Measurements from ENCODE around the gene PALM2AKAP2.

The PALM2AKAP2 gene

DNA sequence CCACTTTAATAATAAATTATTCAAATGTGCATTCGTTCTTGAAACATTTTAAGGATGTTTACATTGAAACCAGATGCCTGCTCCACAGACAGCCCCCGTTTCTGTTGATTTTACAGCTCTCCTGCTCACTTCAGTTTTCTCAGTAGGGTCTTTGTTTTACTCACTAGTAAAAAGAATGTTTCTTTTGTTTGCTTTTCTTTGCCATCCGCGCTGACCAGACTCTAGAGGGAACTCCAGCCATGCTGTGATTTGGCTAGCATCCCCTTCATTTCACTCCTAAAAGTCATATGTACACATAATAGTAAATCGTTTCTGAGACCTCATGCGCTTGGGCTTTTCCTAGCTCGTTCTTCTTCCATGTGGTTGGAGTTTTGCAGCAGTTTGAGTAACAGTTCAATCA is 28.7 kb upstream of the PALM2AKAP2 start:
- H3K9me3 ChIP-seq (ENCODE audit: control insufficient read depth, insufficient read depth, low read length), result no peaks in the 10 kb centered on the region
- H3K4me3 ChIP-seq (ENCODE audit: low read length), result no peak overlapping the region
- no peak overlapping the region for H3K27ac ChIP-seq (ENCODE audit: low read length)
- WGBS (ENCODE audit: insufficient coverage, insufficient read length), result no CpG with 5 or more reads among the region's 7 CpGs
- DNase-seq (ENCODE audit: low read depth, low spot score), result no peak
- H3K27me3 ChIP-seq (ENCODE audit: control insufficient read depth, insufficient read depth, low read length), result no peaks in the 10 kb centered on the region
- H3K4me1 ChIP-seq (ENCODE audit: control insufficient read depth, insufficient read depth, low read length), result no peaks in the 10 kb centered on the region
- no peaks in the 10 kb centered on the region for H3K36me3 ChIP-seq (ENCODE audit: control insufficient read depth, insufficient read depth, low read length)

DNA sequence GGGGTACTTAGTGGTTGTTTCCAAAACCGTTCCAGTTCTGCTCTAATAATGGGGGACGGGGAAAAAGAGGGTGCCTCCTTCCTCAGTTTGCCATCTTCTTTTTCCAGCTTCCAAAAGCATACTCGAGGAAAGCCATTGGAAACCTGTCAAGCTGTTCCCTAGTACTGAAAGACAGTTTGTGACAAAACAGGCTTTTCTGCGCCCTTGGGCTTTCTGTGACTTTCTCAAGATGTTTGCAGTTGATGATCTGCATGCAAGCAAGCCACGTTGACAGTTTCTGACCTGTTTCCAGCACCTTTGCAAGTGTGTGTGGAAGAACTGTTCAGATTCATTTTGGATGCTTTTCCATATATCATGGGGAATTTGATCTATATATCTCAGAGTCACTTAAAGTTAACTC is 26.7 kb upstream of the PALM2AKAP2 start:
- no CpG with 5 or more reads among the region's 5 CpGs for WGBS (ENCODE audit: insufficient coverage, insufficient read length)
- Histone ChIP-seq H3K27me3 (ENCODE audit: control insufficient read depth, insufficient read depth, low read length) (no peaks in the 10 kb centered on the region), H3K4me1 (ENCODE audit: control insufficient read depth, insufficient read depth, low read length) (no peaks in the 10 kb centered on the region), H3K9me3 (ENCODE audit: control insufficient read depth, insufficient read depth, low read length) (no peaks in the 10 kb centered on the region), H3K27ac (ENCODE audit: low read length) (no peak overlapping the region), H3K36me3 (ENCODE audit: control insufficient read depth, insufficient read depth, low read length) (no peaks in the 10 kb centered on the region), H3K4me3 (ENCODE audit: low read length) (no peak overlapping the region)
- no peak for DNase-seq (ENCODE audit: low read depth, low spot score)

DNA sequence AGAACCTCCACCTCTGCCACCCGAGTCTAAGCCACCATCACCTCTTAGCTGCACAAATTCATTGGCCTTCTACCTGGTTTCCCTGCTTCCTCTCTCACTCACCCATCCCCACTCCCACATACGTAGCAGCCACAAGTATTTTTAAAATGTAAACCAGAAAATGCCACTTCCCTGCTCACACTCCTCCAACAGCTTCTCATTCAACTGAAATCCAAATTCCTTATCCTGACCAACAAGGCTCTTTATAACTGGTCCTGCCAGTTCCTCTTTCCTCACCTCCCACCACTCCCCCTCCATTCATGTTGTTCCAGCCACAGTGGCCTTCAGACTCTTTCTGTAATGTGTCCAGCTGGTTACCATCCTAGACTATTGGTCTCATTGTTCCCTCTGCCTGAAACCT is 25.0 kb upstream of the PALM2AKAP2 start:
- H3K36me3 ChIP-seq (ENCODE audit: control insufficient read depth, insufficient read depth, low read length), result no peaks in the 10 kb centered on the region
- no peak overlapping the region for H3K4me3 ChIP-seq (ENCODE audit: low read length)
- no peak overlapping the region for H3K27ac ChIP-seq (ENCODE audit: low read length)
- no CpG with 5 or more reads among the region's 2 CpGs for WGBS (ENCODE audit: insufficient coverage, insufficient read length)
- no peaks in the 10 kb centered on the region for H3K4me1 ChIP-seq (ENCODE audit: control insufficient read depth, insufficient read depth, low read length)
- H3K9me3 ChIP-seq (ENCODE audit: control insufficient read depth, insufficient read depth, low read length), result no peaks in the 10 kb centered on the region
- no peak for DNase-seq (ENCODE audit: low read depth, low spot score)
- no peaks in the 10 kb centered on the region for H3K27me3 ChIP-seq (ENCODE audit: control insufficient read depth, insufficient read depth, low read length)

DNA sequence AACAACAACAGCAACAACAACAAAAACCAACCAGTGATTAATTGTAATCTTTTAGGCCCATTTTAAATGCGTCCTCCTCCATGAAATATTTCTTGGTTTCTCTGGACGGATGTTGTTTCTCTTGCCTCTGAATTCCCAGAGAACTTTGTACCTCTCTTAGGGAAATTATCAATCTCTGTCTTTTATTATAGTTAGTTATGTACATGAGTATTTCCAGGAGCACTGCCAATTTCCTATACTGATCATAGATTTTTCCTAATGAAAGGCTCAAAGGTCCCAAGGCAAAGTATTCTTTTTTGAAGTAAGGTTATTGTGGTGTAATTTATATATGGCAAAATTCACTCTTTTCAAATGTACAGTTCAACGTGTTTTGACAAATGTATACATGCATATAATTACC is 20.4 kb upstream of the PALM2AKAP2 start:
- no peaks in the 10 kb centered on the region for H3K27me3 ChIP-seq (ENCODE audit: control insufficient read depth, insufficient read depth, low read length)
- H3K4me3 ChIP-seq (ENCODE audit: low read length), result no peak overlapping the region
- no peak overlapping the region for H3K27ac ChIP-seq (ENCODE audit: low read length)
- no peaks in the 10 kb centered on the region for H3K9me3 ChIP-seq (ENCODE audit: control insufficient read depth, insufficient read depth, low read length)
- H3K36me3 ChIP-seq (ENCODE audit: control insufficient read depth, insufficient read depth, low read length), result no peaks in the 10 kb centered on the region
- WGBS (ENCODE audit: insufficient coverage, insufficient read length), result no CpG with 5 or more reads among the region's 3 CpGs
- no peak for DNase-seq (ENCODE audit: low read depth, low spot score)
- no peaks in the 10 kb centered on the region for H3K4me1 ChIP-seq (ENCODE audit: control insufficient read depth, insufficient read depth, low read length)

DNA sequence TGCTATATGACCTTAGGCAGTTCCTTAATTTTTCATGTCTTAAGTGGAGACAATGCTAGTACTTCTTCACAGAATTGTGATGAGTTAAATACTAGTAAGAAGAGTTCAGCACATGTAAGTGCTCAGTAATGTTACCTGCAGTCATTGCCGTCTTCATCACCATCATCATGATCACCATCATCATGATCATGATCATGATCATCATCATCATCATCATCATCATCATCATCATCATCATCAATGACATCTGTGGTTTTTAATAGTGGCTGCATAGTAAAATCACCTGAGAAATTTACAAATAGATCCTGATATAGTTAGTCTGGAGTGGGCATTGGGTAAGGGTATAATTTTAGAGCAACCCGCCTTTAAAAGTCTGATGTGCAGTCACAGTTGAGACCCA is 14.7 kb upstream of the PALM2AKAP2 start:
- DNase-seq (ENCODE audit: low read depth, low spot score), result no peak
- no CpG with 5 or more reads among the region's 2 CpGs for WGBS (ENCODE audit: insufficient coverage, insufficient read length)
- H3K27ac ChIP-seq (ENCODE audit: low read length), result no peak overlapping the region
- H3K9me3 ChIP-seq (ENCODE audit: control insufficient read depth, insufficient read depth, low read length), result no peaks in the 10 kb centered on the region
- H3K4me1 ChIP-seq (ENCODE audit: control insufficient read depth, insufficient read depth, low read length), result peaks cover 2% of the 10 kb centered on the region; the same call in 1 of the 2 replicates
- H3K27me3 ChIP-seq (ENCODE audit: control insufficient read depth, insufficient read depth, low read length), result no peaks in the 10 kb centered on the region
- no peak overlapping the region for H3K4me3 ChIP-seq (ENCODE audit: low read length)
- H3K36me3 ChIP-seq (ENCODE audit: control insufficient read depth, insufficient read depth, low read length), result no peaks in the 10 kb centered on the region

DNA sequence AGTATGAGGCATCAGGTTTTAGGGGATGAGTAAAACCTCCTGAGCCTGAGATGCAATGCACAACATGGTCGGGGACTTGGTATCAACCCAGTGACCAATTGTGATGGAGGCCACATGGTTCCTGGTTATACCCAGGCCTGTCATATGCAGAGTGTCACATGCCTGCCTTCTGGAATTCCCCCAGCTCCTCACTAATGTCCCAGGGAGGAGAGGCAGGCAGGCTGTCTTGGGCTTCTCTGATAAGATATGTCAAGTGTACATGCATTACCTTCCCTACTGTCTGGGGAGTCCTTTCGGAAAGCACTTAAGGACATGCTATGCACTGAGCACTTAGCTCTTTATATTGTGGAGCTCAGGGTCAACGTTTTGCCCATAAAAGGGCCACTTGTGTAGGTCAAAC is 14.2 kb upstream of the PALM2AKAP2 start:
- Histone ChIP-seq H3K9me3 (ENCODE audit: control insufficient read depth, insufficient read depth, low read length) (no peaks in the 10 kb centered on the region), H3K27ac (ENCODE audit: low read length) (no peak overlapping the region), H3K36me3 (ENCODE audit: control insufficient read depth, insufficient read depth, low read length) (no peaks in the 10 kb centered on the region), H3K27me3 (ENCODE audit: control insufficient read depth, insufficient read depth, low read length) (no peaks in the 10 kb centered on the region), H3K4me3 (ENCODE audit: low read length) (no peak overlapping the region), H3K4me1 (ENCODE audit: control insufficient read depth, insufficient read depth, low read length) (peaks cover 2% of the 10 kb centered on the region; the same call in 1 of the 2 replicates)
- no peak for DNase-seq (ENCODE audit: low read depth, low spot score)
- WGBS (ENCODE audit: insufficient coverage, insufficient read length), result no CpG with 5 or more reads among the region's 3 CpGs

DNA sequence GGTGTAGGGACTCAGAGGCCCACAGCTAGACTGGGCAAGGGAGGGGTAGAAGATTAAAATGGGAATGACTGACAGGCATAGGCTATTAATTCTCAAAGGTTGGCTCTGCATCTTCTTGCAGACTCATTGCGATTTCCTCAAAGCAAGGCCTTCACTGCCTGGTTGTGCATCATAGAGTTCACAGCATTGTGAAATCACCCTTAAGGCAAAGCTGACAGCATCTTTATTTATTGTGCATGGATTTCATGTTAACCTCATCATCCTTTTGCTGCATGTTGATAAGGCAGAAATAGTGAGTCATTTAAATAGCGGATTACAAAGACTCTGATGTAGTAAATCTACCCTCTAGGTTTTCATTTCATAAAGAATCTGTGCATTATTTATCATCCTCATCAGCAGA is 13.6 kb upstream of the PALM2AKAP2 start:
- WGBS (ENCODE audit: insufficient coverage, insufficient read length), result no CpG with 5 or more reads among the region's 2 CpGs
- H3K36me3 ChIP-seq (ENCODE audit: control insufficient read depth, insufficient read depth, low read length), result no peaks in the 10 kb centered on the region
- no peaks in the 10 kb centered on the region for H3K27me3 ChIP-seq (ENCODE audit: control insufficient read depth, insufficient read depth, low read length)
- no peaks in the 10 kb centered on the region for H3K9me3 ChIP-seq (ENCODE audit: control insufficient read depth, insufficient read depth, low read length)
- H3K4me1 ChIP-seq (ENCODE audit: control insufficient read depth, insufficient read depth, low read length), result peaks cover 4% of the 10 kb centered on the region; the same call in 1 of the 2 replicates
- H3K4me3 ChIP-seq (ENCODE audit: low read length), result no peak overlapping the region
- DNase-seq (ENCODE audit: low read depth, low spot score), result no peak
- no peak overlapping the region for H3K27ac ChIP-seq (ENCODE audit: low read length)

DNA sequence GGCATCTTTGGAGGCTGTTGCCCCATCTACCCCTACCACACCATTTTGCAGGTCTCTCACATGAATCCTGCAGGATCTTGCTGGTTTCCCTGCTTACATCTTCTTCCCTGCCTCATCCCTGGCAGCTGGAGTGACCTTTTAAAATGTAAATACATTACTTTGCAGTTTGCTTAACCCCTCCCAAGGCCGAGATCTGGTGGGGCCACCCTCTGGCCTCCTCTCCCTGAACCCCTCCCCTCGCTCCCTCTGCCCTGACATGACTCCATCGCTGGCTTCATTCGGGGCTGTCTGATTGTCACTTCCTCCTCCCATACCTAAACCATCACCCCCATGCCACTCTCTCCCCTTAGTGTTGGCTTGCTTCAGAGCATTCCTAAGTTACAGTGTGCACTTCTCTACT is 12.6 kb upstream of the PALM2AKAP2 start:
- Histone ChIP-seq H3K4me3 (ENCODE audit: low read length) (no peak overlapping the region), H3K27me3 (ENCODE audit: control insufficient read depth, insufficient read depth, low read length) (no peaks in the 10 kb centered on the region), H3K36me3 (ENCODE audit: control insufficient read depth, insufficient read depth, low read length) (no peaks in the 10 kb centered on the region), H3K4me1 (ENCODE audit: control insufficient read depth, insufficient read depth, low read length) (peaks cover 7% of the 10 kb centered on the region; the same call in 1 of the 2 replicates), H3K9me3 (ENCODE audit: control insufficient read depth, insufficient read depth, low read length) (no peaks in the 10 kb centered on the region), H3K27ac (ENCODE audit: low read length) (no peak overlapping the region)
- no peak for DNase-seq (ENCODE audit: low read depth, low spot score)
- WGBS (ENCODE audit: insufficient coverage, insufficient read length), result no CpG with 5 or more reads among the region's 4 CpGs

DNA sequence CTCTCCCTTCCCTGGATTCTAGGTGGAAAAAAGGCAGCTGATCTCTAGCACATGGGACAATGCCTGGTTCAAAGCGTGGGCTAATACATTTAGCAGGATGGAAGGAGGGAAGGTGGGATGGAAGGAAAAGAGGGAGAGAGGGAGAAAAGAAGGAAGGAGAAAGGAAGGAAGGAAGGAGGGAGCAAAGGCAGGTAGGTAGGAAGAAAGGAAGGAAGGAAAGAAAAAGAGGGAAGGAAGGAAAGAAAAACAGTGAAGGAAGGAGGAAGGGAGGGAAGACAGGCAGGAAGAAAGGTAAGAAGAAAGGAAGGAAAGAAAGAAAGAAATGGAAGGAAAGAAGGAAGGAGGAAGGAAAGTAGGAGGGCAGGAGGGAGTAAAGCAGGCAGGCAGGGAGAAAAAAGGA is 12.2 kb upstream of the PALM2AKAP2 start:
- DNase-seq (ENCODE audit: low read depth, low spot score), result no peak
- no CpG with 5 or more reads among the region's 1 CpG for WGBS (ENCODE audit: insufficient coverage, insufficient read length)
- H3K4me1 ChIP-seq (ENCODE audit: control insufficient read depth, insufficient read depth, low read length), result peaks cover 7% of the 10 kb centered on the region; the same call in 1 of the 2 replicates
- no peaks in the 10 kb centered on the region for H3K36me3 ChIP-seq (ENCODE audit: control insufficient read depth, insufficient read depth, low read length)
- H3K9me3 ChIP-seq (ENCODE audit: control insufficient read depth, insufficient read depth, low read length), result no peaks in the 10 kb centered on the region
- H3K27me3 ChIP-seq (ENCODE audit: control insufficient read depth, insufficient read depth, low read length), result no peaks in the 10 kb centered on the region
- H3K27ac ChIP-seq (ENCODE audit: low read length), result no peak overlapping the region
- H3K4me3 ChIP-seq (ENCODE audit: low read length), result no peak overlapping the region

DNA sequence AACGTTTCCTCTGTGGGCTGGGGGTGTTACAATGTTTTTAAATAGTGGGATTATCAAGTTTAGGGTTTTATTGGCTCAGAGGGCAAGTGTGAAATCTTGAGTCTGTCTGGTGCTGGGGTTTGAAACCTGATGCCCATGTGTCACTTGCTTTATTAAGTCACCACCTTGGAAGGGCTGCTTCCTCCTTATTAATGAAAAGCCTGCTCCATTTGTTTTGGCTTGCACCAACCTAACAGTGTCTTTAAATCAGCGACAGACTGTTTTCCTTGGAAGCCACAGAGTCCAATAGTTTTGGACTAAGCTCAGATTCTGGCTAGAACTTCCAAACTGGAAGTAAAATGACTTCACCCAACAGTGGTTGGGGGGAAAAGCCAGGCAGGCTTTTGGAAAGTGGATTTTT is 10.7 kb upstream of the PALM2AKAP2 start:
- no CpG with 5 or more reads among the region's 2 CpGs for WGBS (ENCODE audit: insufficient coverage, insufficient read length)
- Histone ChIP-seq H3K27ac (ENCODE audit: low read length) (no peak overlapping the region), H3K4me1 (ENCODE audit: control insufficient read depth, insufficient read depth, low read length) (peaks cover 7% of the 10 kb centered on the region; the same call in 1 of the 2 replicates), H3K27me3 (ENCODE audit: control insufficient read depth, insufficient read depth, low read length) (no peaks in the 10 kb centered on the region), H3K9me3 (ENCODE audit: control insufficient read depth, insufficient read depth, low read length) (no peaks in the 10 kb centered on the region), H3K4me3 (ENCODE audit: low read length) (no peak overlapping the region), H3K36me3 (ENCODE audit: control insufficient read depth, insufficient read depth, low read length) (no peaks in the 10 kb centered on the region)
- DNase-seq (ENCODE audit: low read depth, low spot score), result no peak

DNA sequence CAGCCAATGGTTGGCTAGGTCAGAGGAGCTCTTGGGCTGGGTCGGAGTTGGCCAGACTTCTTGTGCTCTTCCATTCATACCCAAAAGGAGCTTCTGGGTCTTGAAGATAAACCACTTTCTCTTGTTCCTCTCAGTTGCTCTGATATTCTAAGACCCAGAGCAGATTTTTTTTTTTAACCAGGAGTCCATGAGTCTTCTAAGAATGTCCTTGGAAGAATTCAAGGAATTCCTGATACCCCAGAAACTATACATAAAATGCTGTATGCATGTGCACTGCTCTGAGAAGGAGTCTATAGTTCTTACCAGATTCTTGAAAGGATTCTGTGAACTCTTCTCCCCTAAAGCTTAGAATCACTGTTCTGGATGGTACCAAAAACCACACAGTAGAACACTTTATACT is 9.9 kb upstream of the PALM2AKAP2 start:
- no CpG with 5 or more reads among the region's 1 CpG for WGBS (ENCODE audit: insufficient coverage, insufficient read length)
- H3K27ac ChIP-seq (ENCODE audit: low read length), result no peak overlapping the region
- no peak for DNase-seq (ENCODE audit: low read depth, low spot score)

More for the DNA sequence above, 9.9 kb upstream of the PALM2AKAP2 start:
- Histone ChIP-seq H3K36me3 (ENCODE audit: control insufficient read depth, insufficient read depth, low read length) (no peaks in the 10 kb centered on the region), H3K27me3 (ENCODE audit: control insufficient read depth, insufficient read depth, low read length) (no peaks in the 10 kb centered on the region), H3K4me1 (ENCODE audit: control insufficient read depth, insufficient read depth, low read length) (peaks cover 7% of the 10 kb centered on the region; the same call in 1 of the 2 replicates), H3K9me3 (ENCODE audit: control insufficient read depth, insufficient read depth, low read length) (no peaks in the 10 kb centered on the region), H3K4me3 (ENCODE audit: low read length) (no peak overlapping the region)
